Forelimb muscle (tissue), 1 donor: ENCODE results near the gene HS2ST1. TPM values are rescaled to one million over a fixed set of nuclear protein-coding genes. Genes with fewer than 3 reads are reported as not detected.

Experiments used
- polyA plus RNA-seq: library from polyadenylated mRNA; unstranded; fragments of 120-200 nt; gene quantifications from one replicate; pipeline ENCODE4 v1.2.1, GENCODE V29; 2013; ENCODE audit not compliant: insufficient read length

HS2ST1 gene
- polyA plus RNA-seq, 1 donor: 16.8 TPM

Other genes starting within 250 kb of the HS2ST1 start
- 171 TPM for gene SH3GLB1, start 210.1 kb upstream of the HS2ST1 start, polyA plus RNA-seq
- gene SELENOF, start 509 bp upstream of the HS2ST1 start, polyA plus RNA-seq: 116 TPM